ENCODE results near the gene DDX46.

- TF ChIP-seq CTCF (IDR thresholded peaks at IDR 0.05) (no peak), POLR2A (IDR thresholded peaks at IDR 0.05) (no peak), POLR2AphosphoS5 (IDR thresholded peaks at IDR 0.05) (no peak), EP300 (IDR thresholded peaks at IDR 0.05) (no peak)
These were observed 39.9 kb downstream of the DDX46 start for GRCh38 chr5:134798468-134798867.

Data from sigmoid colon (tissue), 4 donors.